GM18502 (cell line): Measurements from ENCODE around the gene ANKRD65.
A peak's percentile ranks its signal among the peaks of the same experiment; 100 is the strongest.
"Not testable (repeated sequence)": the region's sequence is repeated elsewhere in the genome, so short reads cannot be mapped to it uniquely, and the experiment has no call there.

Source experiments
- ATAC-seq: cut with Tn5 transposase; IDR thresholded peaks from one replicate; pipeline ENCODE4 v1.9.1; 2021; ENCODE audit warnings: mild to moderate bottlenecking; ENCODE audit not compliant: unreplicated experiment, poor library complexity

Gene ANKRD65

GRCh38 chr1:1418464-1419362, 2.4 kb downstream of the ANKRD65 start:
- ATAC-seq, result no peak

GRCh38 chr1:1417825-1418463, 3.1 kb downstream of the ANKRD65 start:
- not testable (repeated sequence) for ATAC-seq

- ATAC-seq, result not testable (repeated sequence)
Measured at GRCh38 chr1:1417396-1417795, 3.7 kb downstream of the ANKRD65 start.

- no peak for ATAC-seq
Measured at GRCh38 chr1:1415751-1416150, 5.3 kb downstream of the ANKRD65 start.

GRCh38 chr1:1412311-1412902, 8.7 kb downstream of the ANKRD65 start:
- ATAC-seq, result not testable (repeated sequence)

- no peak for ATAC-seq
Measured at GRCh38 chr1:1411626-1412025, 9.4 kb downstream of the ANKRD65 start.

- ATAC-seq, result not testable (repeated sequence)
Measured at GRCh38 chr1:1410238-1410637, 10.8 kb downstream of the ANKRD65 start.

GRCh38 chr1:1407636-1408318, 13.3 kb downstream of the ANKRD65 start:
- ATAC-seq, result peak; percentile 35

- peak; percentile 89 for ATAC-seq
Measured at GRCh38 chr1:1406821-1407635, 14.0 kb downstream of the ANKRD65 start, which contains the start of gene MRPL20. Gene MRPL20 (minus strand): TSS chr1:1407293. CDS start chr1:1407217, 76 bp downstream.

GRCh38 chr1:1406101-1406820, 14.8 kb downstream of the ANKRD65 start:
- no peak for ATAC-seq

GRCh38 chr1:1403653-1404052, 17.4 kb downstream of the ANKRD65 start:
- ATAC-seq, result no peak

- not testable (repeated sequence) for ATAC-seq
Measured at GRCh38 chr1:1402901-1403392, 18.1 kb downstream of the ANKRD65 start.

- no peak for ATAC-seq
Measured at GRCh38 chr1:1402072-1402900, 18.8 kb downstream of the ANKRD65 start.

- no peak for ATAC-seq
Measured at GRCh38 chr1:1401457-1402010, 19.5 kb downstream of the ANKRD65 start.

- ATAC-seq, result no peak
Measured at GRCh38 chr1:1400576-1401456, 20.3 kb downstream of the ANKRD65 start.

GRCh38 chr1:1399872-1400575, 21.1 kb downstream of the ANKRD65 start:
- no peak for ATAC-seq
